NCI-H226 (cell line): ENCODE results near the gene NPHS1.

ENCODE experiments used
- DNase-seq: peaks from one replicate; pipeline ENCODE4 v3.0.0-alpha.2; 2015

Gene NPHS1

GRCh38 chr19:35784503-35785338 lies 67.6 kb downstream of the NPHS1 start:
- no peak for DNase-seq

- DNase-seq, result no peak
These were observed 68.6 kb downstream of the NPHS1 start for GRCh38 chr19:35783469-35784434.

GRCh38 chr19:35782589-35782988 lies 69.7 kb downstream of the NPHS1 start:
- DNase-seq, result no peak

GRCh38 chr19:35781650-35782049 lies 70.7 kb downstream of the NPHS1 start:
- DNase-seq, result no peak

DNA sequence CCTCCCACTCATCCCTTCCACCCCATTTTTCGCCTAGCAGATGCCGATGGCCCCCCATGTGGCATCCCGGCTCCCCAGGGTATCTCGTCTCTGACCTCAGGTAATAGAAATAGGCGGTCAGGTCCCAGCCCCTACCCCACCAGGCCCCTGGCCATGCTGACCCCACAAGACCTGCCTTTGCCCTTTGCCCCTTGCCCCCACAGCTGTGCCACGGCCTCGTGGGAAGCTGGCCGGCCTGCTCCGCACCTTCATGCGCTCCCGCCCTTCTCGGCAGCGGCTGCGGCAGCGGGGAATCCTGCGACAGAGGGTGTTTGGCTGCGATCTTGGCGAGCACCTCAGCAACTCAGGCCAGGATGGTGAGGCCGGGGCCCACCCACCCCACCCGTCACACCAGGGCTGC lies 71.6 kb downstream of the NPHS1 start:
- no peak for DNase-seq

DNA sequence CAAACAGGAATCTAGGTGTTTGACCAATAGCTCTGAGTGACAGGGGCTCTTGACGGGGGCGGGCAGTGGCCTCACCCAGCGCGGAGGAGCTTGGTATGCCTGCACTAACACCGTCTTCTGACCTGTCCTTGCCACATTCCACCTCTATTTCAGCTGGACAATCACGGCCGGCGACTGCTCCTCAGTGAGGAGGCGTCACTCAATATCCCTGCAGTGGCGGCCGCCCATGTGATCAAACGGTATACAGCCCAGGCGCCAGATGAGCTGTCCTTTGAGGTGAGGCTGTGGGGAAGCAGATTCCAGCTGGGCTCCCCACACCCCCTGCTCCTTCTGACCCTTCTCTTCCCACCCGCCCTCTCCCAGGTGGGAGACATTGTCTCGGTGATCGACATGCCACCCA lies 72.2 kb downstream of the NPHS1 start:
- DNase-seq, result no peak

DNA sequence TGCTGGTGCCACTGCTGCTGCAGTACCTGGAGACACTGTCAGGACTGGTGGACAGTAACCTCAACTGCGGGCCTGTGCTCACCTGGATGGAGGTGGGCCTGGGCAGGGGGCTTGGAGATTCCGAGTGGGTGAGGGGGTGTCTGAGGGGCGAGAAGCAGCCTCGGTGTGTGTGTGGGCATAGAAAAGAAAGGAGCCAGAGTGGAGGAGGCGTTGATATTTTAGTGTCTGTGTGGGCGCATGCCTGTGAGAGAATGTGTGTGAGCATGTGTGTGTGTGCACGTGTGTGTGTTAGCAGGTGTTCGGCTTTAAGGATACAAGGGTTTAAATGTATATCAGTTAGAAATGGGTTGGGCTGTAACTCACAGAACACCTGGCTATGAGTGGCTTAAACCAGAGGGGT lies 73.3 kb downstream of the NPHS1 start:
- no peak for DNase-seq

- no peak for DNase-seq
These were observed 74.3 kb downstream of the NPHS1 start for GRCh38 chr19:35777961-35778360.

GRCh38 chr19:35777086-35777841 lies 75.0 kb downstream of the NPHS1 start:
- DNase-seq, result no peak

DNA sequence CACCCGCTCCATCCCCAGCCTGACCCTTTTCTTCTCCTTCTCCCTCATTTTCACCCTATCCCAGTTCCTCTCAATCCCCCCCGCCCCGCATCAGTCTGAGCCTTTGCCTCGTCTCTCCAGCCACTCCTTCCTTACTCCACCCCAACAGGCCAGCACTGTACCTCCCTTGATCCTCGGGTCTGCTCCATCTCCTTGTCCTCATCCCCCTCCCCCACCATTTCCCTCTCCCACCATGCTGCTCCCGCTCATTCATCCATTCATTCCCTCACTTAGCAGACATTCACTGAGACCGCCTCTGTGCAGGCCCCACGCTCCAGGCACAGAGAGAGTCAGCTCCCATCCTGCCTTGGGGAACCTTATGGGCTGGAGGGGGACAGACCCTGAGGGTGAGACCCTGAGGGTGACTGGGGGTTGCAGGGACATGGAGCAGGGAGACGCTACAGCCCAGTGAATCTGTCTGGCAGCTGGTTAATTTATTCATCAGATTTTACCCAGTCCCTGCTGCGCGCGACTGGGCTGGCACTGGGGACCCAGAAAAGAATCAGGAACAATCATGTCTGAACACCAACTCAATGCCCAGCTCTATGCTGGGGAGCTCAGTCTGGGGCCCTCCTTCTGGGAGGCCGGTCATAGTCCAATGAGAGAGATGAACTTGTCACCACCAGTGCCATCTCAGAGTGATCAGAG lies 76.1 kb downstream of the NPHS1 start:
- DNase-seq, result no peak
